Transverse colon (tissue), 4 donors: Measurements from ENCODE around the gene FOXD4L1. TPM values are rescaled to one million over a fixed set of nuclear protein-coding genes. Genes with fewer than 3 reads are reported as not detected.
A peak's percentile ranks its signal among the peaks of the same experiment; 100 is the strongest.
"Not testable (repeated sequence)": the region's sequence is repeated elsewhere in the genome, so short reads cannot be mapped to it uniquely, and the experiment has no call there.

Experiments
- DNase-seq: peaks from one replicate; pipeline ENCODE4 v3.0.0-alpha.2; 2019
- H3K27ac ChIP-seq, 4 donors: fragments of 200-600 bp; sonication (generic); 2 replicates each; pipeline ENCODE4 v1.5.1; 2016 to 2018; ENCODE audit warnings: inconsistent platforms in 4 of 4
- H3K27me3 ChIP-seq: fragments of 200-600 bp; sonication (generic); 2 replicates; pipeline ENCODE4 v1.5.1; 2017; ENCODE audit warnings: inconsistent platforms
- H3K36me3 ChIP-seq, 4 donors: fragments of 200-600 bp; sonication (generic); 2 replicates each; pipeline ENCODE4 v1.5.1; 2017 to 2019; ENCODE audit warnings: inconsistent platforms in 4 of 4
- H3K4me1 ChIP-seq, 4 donors: fragments of 200-600 bp; sonication (generic); 2 replicates each; pipeline ENCODE4 v1.5.1; 2017 to 2020; ENCODE audit warnings: inconsistent platforms in 4 of 4
- H3K4me3 ChIP-seq, 4 donors: fragments of 200-600 bp; sonication (generic); 1 replicate in 1 of 4; 2 replicates in 3 of 4; pipeline versions ENCODE4 v1.5.1 to v1.6.1; 2017 to 2019; ENCODE audit warnings: inconsistent platforms in 4 of 4
- H3K9me3 ChIP-seq, 2 donors: fragments of 200-600 bp; sonication (generic); 2 replicates each; pipeline ENCODE4 v1.5.1; 2017 to 2019; ENCODE audit warnings: inconsistent platforms in 2 of 2
- POLR2A ChIP-seq: fragments of 450-650 bp; IDR thresholded peaks from one replicate; pipeline ENCODE4 v1.6.1; 2016; ENCODE audit warnings: antibody characterized with exemption, mild to moderate bottlenecking, moderate library complexity
- POLR2AphosphoS5 ChIP-seq, 3 donors: sonication (generic); formaldehyde crosslinking; IDR thresholded peaks; one replicate each; pipeline ENCODE4 v1.6.1; 2016; ENCODE audit warnings: antibody characterized with exemption in 3 of 3
- WGBS, 2 donors: methylation state at CpG; one replicate each; pipeline ENCODE4 v1.1.5; 2018; ENCODE audit warnings: low coverage in 1 of 2; 5-methylcytosine and 5-hydroxymethylcytosine counted together
- in situ Hi-C, 4 donors: fragments of 200-750 bp; cut with MboI; loops; one replicate each; pipeline versions ENCODE4 v1.15.0 to v1.15.1; 2017; ENCODE audit warnings: low sequenced_read_pairs in 3 of 4, low pct_ligation_motif_present in 1 of 4, low pct_unique_long_range_greater_than_20kb in 1 of 4
- intact Hi-C: fragments of 100-400 bp; cut with DNase I; formaldehyde crosslinking; loops from one replicate; pipeline ENCODE4 v1.15.1; 2023; ENCODE audit warnings: low total_unique reads
- total RNA-seq, 4 donors: library from RNA; depleted of rRNA; stranded (reverse); fragments of >200 nt; gene quantifications; one replicate each; pipeline ENCODE4 v1.1.0, GENCODE V29; 2016

The FOXD4L1 gene
- total RNA-seq, 4 donors from 2014 or later: 0.16 TPM; not detected in 3

DNA sequence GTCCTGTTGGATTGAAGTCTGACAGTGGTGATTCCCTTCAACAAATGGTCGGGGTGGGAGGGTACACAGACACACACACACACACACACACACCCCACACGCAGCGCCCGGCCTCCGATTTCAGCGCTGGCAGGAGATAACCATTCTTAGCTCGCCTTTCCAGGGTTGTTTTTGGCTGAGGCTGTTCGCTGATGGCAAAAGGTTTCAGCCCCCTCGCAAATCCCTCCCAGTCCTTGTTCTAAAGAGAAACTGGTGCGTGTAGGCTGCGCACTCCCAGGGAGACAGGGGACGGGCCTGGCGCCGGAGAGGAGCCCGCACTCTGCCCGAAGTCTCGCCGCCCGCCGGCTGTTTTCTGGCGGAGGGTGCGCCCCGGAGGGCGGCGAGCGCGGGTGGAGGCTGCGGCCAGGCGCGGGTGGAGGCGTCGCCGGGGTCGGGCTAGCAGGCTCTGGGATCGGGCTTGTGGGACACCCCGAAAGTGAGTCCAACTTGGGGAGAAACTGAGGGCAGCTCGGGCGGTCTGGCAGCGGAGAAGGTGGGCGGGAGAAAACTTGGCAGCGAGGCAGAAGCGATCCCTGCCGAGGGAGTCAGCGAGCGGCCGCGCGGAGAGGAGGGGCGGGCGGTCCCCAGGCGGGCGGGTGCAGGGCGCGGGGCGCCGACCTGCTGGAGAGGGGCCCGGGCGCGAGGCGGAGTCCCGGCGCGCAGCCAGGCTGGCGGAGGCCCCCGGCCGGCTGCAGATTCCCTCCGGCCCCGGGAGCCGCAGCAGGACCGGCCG, 42.9 kb downstream of the FOXD4L1 start:
- Histone ChIP-seq H3K27ac (peak overlapping the region; percentile 80 to 90 (median 84)), H3K4me3 (peak overlapping the region; percentile 49 to 73 (median 61))
- WGBS, 2 donors: 8% methylated on average over 20 of the region's 71 CpGs; no CpG with 5 or more reads in 1 of the 2 donors
- H3K4me1 ChIP-seq, intact Hi-C loops, H3K9me3 ChIP-seq, H3K27me3 ChIP-seq, in situ Hi-C loops, H3K36me3 ChIP-seq: not testable (repeated sequence)
- DNase-seq: peak; percentile 16
- TF ChIP-seq POLR2AphosphoS5 (IDR thresholded peaks at IDR 0.05) (peak in 1 of 3 donors; percentile 57), POLR2A (peak; percentile 35)

DNA sequence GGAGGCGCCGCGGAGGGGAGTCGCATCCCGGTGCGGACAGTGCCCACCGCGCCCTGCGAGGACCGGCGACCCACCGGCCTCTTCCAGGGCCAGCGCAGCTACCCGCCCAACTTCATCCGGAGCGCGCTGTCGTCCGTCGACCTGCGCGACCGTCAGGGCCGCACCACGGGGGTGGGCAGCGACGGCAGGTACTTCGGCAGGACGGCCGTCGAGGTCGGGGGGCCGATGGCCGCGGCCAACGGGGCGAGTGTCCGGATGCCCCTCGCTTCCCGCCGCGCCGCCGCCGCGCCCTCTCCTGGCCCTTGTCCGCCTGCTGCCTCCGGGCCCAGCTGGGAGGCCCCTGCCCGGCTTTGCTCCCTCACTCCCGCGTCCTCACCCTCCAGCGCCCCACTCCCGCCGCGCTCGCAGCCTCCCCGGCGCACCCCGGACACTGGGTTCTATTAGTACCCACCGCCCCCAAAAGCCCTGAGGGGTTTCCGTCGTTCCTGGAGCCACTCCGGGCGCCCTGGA, 43.6 kb downstream of the FOXD4L1 start:
- in situ Hi-C loops, DNase-seq, H3K27me3 ChIP-seq, H3K9me3 ChIP-seq, H3K36me3 ChIP-seq, intact Hi-C loops, H3K4me1 ChIP-seq: not testable (repeated sequence)
- peak overlapping the region; percentile 80 to 90 (median 84) for H3K27ac ChIP-seq
- WGBS, 2 donors: 4% methylated on average over 16 to 21 of the region's 64 CpGs
- H3K4me3 ChIP-seq: peak overlapping the region; percentile 49 to 73 (median 61)

DNA sequence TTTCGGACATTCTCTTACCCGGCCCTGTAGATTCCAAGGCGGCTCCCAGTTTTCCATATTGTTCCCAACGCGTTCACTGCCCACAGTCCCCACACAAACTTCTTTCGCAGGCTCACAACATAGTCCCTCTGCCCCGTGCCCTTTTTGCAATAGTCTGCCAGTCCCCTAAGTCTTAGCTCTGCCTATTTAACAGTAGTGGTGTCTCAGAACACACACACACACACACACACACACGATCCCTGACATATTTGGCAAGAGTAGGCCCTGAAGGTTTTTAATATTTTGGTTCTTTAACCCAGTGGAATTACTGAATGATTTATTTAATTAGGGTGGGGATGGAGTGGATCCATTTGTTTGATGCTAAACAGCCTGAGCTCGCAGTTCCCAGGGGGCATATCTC, 44.1 kb downstream of the FOXD4L1 start:
- DNase-seq, in situ Hi-C loops, H3K4me3 ChIP-seq, intact Hi-C loops, H3K36me3 ChIP-seq, H3K9me3 ChIP-seq, H3K4me1 ChIP-seq, H3K27me3 ChIP-seq: not testable (repeated sequence)
- 17% methylated on average over 4 of the region's 9 CpGs; no CpG with 5 or more reads in 1 of the 2 donors for WGBS, 2 donors
- peak overlapping the region in 3 of 4 donors; percentile 84 to 90 (median 85) for H3K27ac ChIP-seq

Other genes with a start within 250 kb of the FOXD4L1 start
- gene PAX8, start 219.7 kb upstream of the FOXD4L1 start, total RNA-seq: 10 to 100 TPM in 2 of 4 donors, 1 to 10 TPM in 2; 1.6 to 13.7 (median 8.3) TPM
- gene ZNG1B, start 61.0 kb upstream of the FOXD4L1 start, total RNA-seq: 10 to 100 TPM; 12.7 to 56.5 (median 38.5) TPM
- 10 to 100 TPM; 13.5 to 44.8 (median 16.6) TPM for gene RABL2A, start 128.6 kb downstream of the FOXD4L1 start, total RNA-seq